GM23248 (cell line): ENCODE measurements around the gene DKKL1. TPM values are rescaled to one million over a fixed set of nuclear protein-coding genes. Genes with fewer than 3 reads are reported as not detected.

ENCODE experiments used
- DNase-seq: peaks from one replicate; pipeline ENCODE4 v3.0.0-alpha.2; 2015
- H2AFZ ChIP-seq: fragments of 200-600 bp; sonication (generic); 2 replicates; pipeline ENCODE4 v1.6.1; 2016; ENCODE audit warnings: antibody characterized with exemption
- H3F3A ChIP-seq: fragments of 200-600 bp; sonication (generic); 2 replicates; pipeline ENCODE4 v1.6.1; 2016; ENCODE audit warnings: mild to moderate bottlenecking, antibody characterized with exemption, mixed run types; ENCODE audit not compliant: insufficient read depth
- H3K27ac ChIP-seq: fragments of 200-600 bp; sonication (generic); 2 replicates; pipeline ENCODE4 v1.5.1; 2016; ENCODE audit warnings: mild to moderate bottlenecking
- H3K27me3 ChIP-seq: fragments of 200-600 bp; sonication (generic); replicated peaks from 2 replicates; pipeline ENCODE4 v1.6.1; 2016; ENCODE audit warnings: mild to moderate bottlenecking; ENCODE audit not compliant: insufficient read depth
- H3K36me3 ChIP-seq: fragments of 200-600 bp; sonication (generic); 2 replicates; pipeline ENCODE4 v1.6.1; 2016; ENCODE audit warnings: low read depth, mild to moderate bottlenecking
- H3K4me1 ChIP-seq: fragments of 200-600 bp; sonication (generic); 2 replicates; pipeline ENCODE4 v1.6.1; 2016; ENCODE audit warnings: mild to moderate bottlenecking; ENCODE audit not compliant: insufficient read depth
- H3K4me2 ChIP-seq: fragments of 200-600 bp; sonication (generic); one replicate; pipeline ENCODE4 v1.6.1; 2016; ENCODE audit warnings: mild to moderate bottlenecking; ENCODE audit not compliant: unreplicated experiment
- H3K4me3 ChIP-seq: fragments of 200-600 bp; sonication (generic); 2 replicates; pipeline ENCODE4 v1.5.1; 2016; ENCODE audit warnings: mild to moderate bottlenecking
- H3K79me2 ChIP-seq: fragments of 200-600 bp; sonication (generic); 2 replicates; pipeline ENCODE4 v1.6.1; 2016; ENCODE audit warnings: mild to moderate bottlenecking; ENCODE audit not compliant: insufficient read depth
- H3K9ac ChIP-seq: fragments of 200-600 bp; sonication (generic); 2 replicates; pipeline ENCODE4 v1.6.1; 2016; ENCODE audit warnings: mild to moderate bottlenecking
- H3K9me2 ChIP-seq: fragments of 200-600 bp; sonication (generic); 2 replicates; pipeline ENCODE4 v1.6.1; 2016; ENCODE audit warnings: mixed run types, mild to moderate bottlenecking, moderate library complexity; ENCODE audit not compliant: insufficient read depth
- H3K9me3 ChIP-seq: fragments of 200-600 bp; sonication (generic); one replicate; pipeline ENCODE4 v1.6.1; 2017; ENCODE audit warnings: low read depth
- H4K20me1 ChIP-seq: fragments of 200-600 bp; sonication (generic); 2 replicates; pipeline ENCODE4 v1.6.0; 2016; ENCODE audit not compliant: insufficient read depth
- EZH2 ChIP-seq: fragments of 200-600 bp; sonication (generic); IDR thresholded peaks from 2 replicates; pipeline ENCODE4 v1.6.1; 2018; ENCODE audit warnings: antibody characterized with exemption, mild to moderate bottlenecking; ENCODE audit not compliant: insufficient read depth, poor library complexity, severe bottlenecking
- EZH2phosphoT487 ChIP-seq: fragments of 200-600 bp; sonication (generic); IDR thresholded peaks from 2 replicates; pipeline ENCODE4 v1.6.1; 2018; ENCODE audit warnings: antibody characterized with exemption, moderate library complexity, mild to moderate bottlenecking, low read depth; ENCODE audit not compliant: insufficient read depth
- WGBS, 2 experiments: methylation state at CpG; one replicate each; pipeline ENCODE4 v1.1.6; 2015 to 2017; ENCODE audit warnings: low lambda C conversion rate in 2 of 2, low coverage in 1 of 2; ENCODE audit errors: missing lambda C conversion rate in 2 of 2; 5-methylcytosine and 5-hydroxymethylcytosine counted together
- in situ Hi-C: fragments of 300-500 bp; cut with MboI; formaldehyde crosslinking; loops from 2 replicates; pipeline ENCODE4 v1.15.0; 2020
- polyA plus RNA-seq: library from polyadenylated mRNA; unstranded; fragments of >200 nt; fragmentation: Nextera tagmentation; extraction: Ambion mirVana; gene quantifications from 2 replicates; pipeline ENCODE4 v1.2.1, GENCODE V29; 2016
- total RNA-seq: library from RNA; depleted of rRNA; stranded (reverse); fragments of >200 nt; shearing (Covaris generic); gene quantifications from 2 replicates; pipeline ENCODE4 v1.2.3, GENCODE V29; 2014

The DKKL1 gene
- total and polyA plus RNA-seq, 2 experiments from 2014 or later: not detected

GRCh38 chr19:49390131-49390928 lies 26.7 kb downstream of the DKKL1 start:
- Histone ChIP-seq H3K4me3 (no peak overlapping the region), H3K4me2 (no peak overlapping the region), H3K4me1 (no peaks in the 10 kb centered on the region), H4K20me1 (no peaks in the 10 kb centered on the region), H3K9me3 (no peaks in the 10 kb centered on the region), H3K36me3 (no peaks in the 10 kb centered on the region), H2AFZ (no peak overlapping the region), H3K27me3 (peaks cover 8% of the 10 kb centered on the region), H3K9ac (no peak overlapping the region), H3F3A (no peaks in the 10 kb centered on the region), H3K79me2 (no peaks in the 10 kb centered on the region), H3K27ac (no peak overlapping the region), H3K9me2 (no peaks in the 10 kb centered on the region)
- TF ChIP-seq EZH2: no peak
- TF ChIP-seq EZH2phosphoT487: no peak
- DNase-seq: no peak
- WGBS, 2 experiments: 42 to 45% methylated on average over 26 of the region's 26 CpGs
- in situ Hi-C loops: no loop called here

GRCh38 chr19:49390929-49391359 lies 27.3 kb downstream of the DKKL1 start:
- Histone ChIP-seq H3K27ac (no peak overlapping the region), H3F3A (no peaks in the 10 kb centered on the region), H3K9me2 (no peaks in the 10 kb centered on the region), H3K79me2 (no peaks in the 10 kb centered on the region), H2AFZ (no peak overlapping the region), H3K9ac (no peak overlapping the region), H3K9me3 (no peaks in the 10 kb centered on the region), H4K20me1 (no peaks in the 10 kb centered on the region), H3K36me3 (no peaks in the 10 kb centered on the region), H3K27me3 (peaks cover 8% of the 10 kb centered on the region), H3K4me2 (no peak overlapping the region), H3K4me1 (no peaks in the 10 kb centered on the region), H3K4me3 (no peak overlapping the region)
- 16 to 18% methylated on average over 9 of the region's 9 CpGs for WGBS, 2 experiments
- in situ Hi-C loops: no loop called here
- no peak for DNase-seq
- no peak for TF ChIP-seq EZH2phosphoT487

- no peak overlapping the region for H3K27ac ChIP-seq
- no peak overlapping the region for H3K4me3 ChIP-seq
- H3K4me2 ChIP-seq: no peak overlapping the region
- no peaks in the 10 kb centered on the region for H3K9me3 ChIP-seq
- H2AFZ ChIP-seq: peak overlapping the region; percentile 8; the same call in 1 of the 2 replicates
- 13 to 15% methylated on average over 14 of the region's 14 CpGs for WGBS, 2 experiments
- H3K4me1 ChIP-seq: no peaks in the 10 kb centered on the region
- no peaks in the 10 kb centered on the region for H4K20me1 ChIP-seq
- no peaks in the 10 kb centered on the region for H3K79me2 ChIP-seq
- in situ Hi-C loops: no loop called here
- H3K9ac ChIP-seq: no peak overlapping the region
- H3K36me3 ChIP-seq: no peaks in the 10 kb centered on the region
- no peak for TF ChIP-seq EZH2
- no peak for TF ChIP-seq EZH2phosphoT487
- H3K27me3 ChIP-seq: peaks cover 8% of the 10 kb centered on the region
- DNase-seq: peak; percentile 79
- H3K9me2 ChIP-seq: no peaks in the 10 kb centered on the region
- no peaks in the 10 kb centered on the region for H3F3A ChIP-seq
Observed at GRCh38 chr19:49391581-49392399, 28.1 kb downstream of the DKKL1 start.

GRCh38 chr19:49393881-49394280 lies 30.2 kb downstream of the DKKL1 start:
- no peak for TF ChIP-seq EZH2
- TF ChIP-seq EZH2phosphoT487: no peak
- no peak for DNase-seq
- H2AFZ ChIP-seq: no peak overlapping the region
- H3K36me3 ChIP-seq: no peaks in the 10 kb centered on the region
- no peaks in the 10 kb centered on the region for H3K4me1 ChIP-seq
- no peaks in the 10 kb centered on the region for H3K9me2 ChIP-seq
- peaks cover 8% of the 10 kb centered on the region for H3K27me3 ChIP-seq
- no peak overlapping the region for H3K4me3 ChIP-seq
- in situ Hi-C loops: no loop called here
- H3K4me2 ChIP-seq: no peak overlapping the region
- H3K27ac ChIP-seq: no peak overlapping the region
- H3K9me3 ChIP-seq: no peaks in the 10 kb centered on the region
- no peaks in the 10 kb centered on the region for H4K20me1 ChIP-seq
- WGBS, 2 experiments: 42 to 46% methylated on average over 4 to 5 of the region's 5 CpGs
- H3K79me2 ChIP-seq: no peaks in the 10 kb centered on the region
- H3K9ac ChIP-seq: no peak overlapping the region
- H3F3A ChIP-seq: no peaks in the 10 kb centered on the region
